IPS-15b (cell line): Measurements from ENCODE around the gene SMS.
"Not testable (repeated sequence)": the region's sequence is repeated elsewhere in the genome, so short reads cannot be mapped to it uniquely, and the experiment has no call there.

ENCODE experiments used
- H3K27me3 ChIP-seq: one replicate; pipeline ENCODE4 v1.6.1; 2013; ENCODE audit warnings: low read length; ENCODE audit not compliant: control insufficient read depth, insufficient read depth
- H3K36me3 ChIP-seq: one replicate; pipeline ENCODE4 v1.6.1; 2013; ENCODE audit warnings: low read length; ENCODE audit not compliant: control insufficient read depth, insufficient read depth
- H3K4me1 ChIP-seq: one replicate; pipeline ENCODE4 v1.6.1; 2013; ENCODE audit warnings: mild to moderate bottlenecking, low read length; ENCODE audit not compliant: control insufficient read depth, insufficient read depth
- H3K4me3 ChIP-seq: one replicate; pipeline ENCODE4 v1.5.1; 2013; ENCODE audit warnings: low read depth, low read length
- H3K9ac ChIP-seq: one replicate; pipeline ENCODE4 v1.6.1; 2013; ENCODE audit warnings: low read depth, mild to moderate bottlenecking, low read length
- H3K9me3 ChIP-seq: one replicate; pipeline ENCODE4 v1.6.1; 2013; ENCODE audit warnings: mild to moderate bottlenecking, low read length; ENCODE audit not compliant: control insufficient read depth, insufficient read depth

The SMS gene

GRCh38 chrX:21953195-21953830 is 12.8 kb downstream of the SMS start:
- not testable (repeated sequence) for H3K4me3 ChIP-seq, H3K27me3 ChIP-seq, H3K9me3 ChIP-seq, H3K36me3 ChIP-seq, H3K9ac ChIP-seq
- H3K4me1 ChIP-seq, result peaks cover 42% of the 10 kb centered on the region

- no peak overlapping the region for H3K4me3 ChIP-seq
- no peaks in the 10 kb centered on the region for H3K36me3 ChIP-seq
- H3K9ac ChIP-seq, result no peak overlapping the region
- peaks cover 46% of the 10 kb centered on the region for H3K4me1 ChIP-seq
- H3K27me3 ChIP-seq, result no peaks in the 10 kb centered on the region
- H3K9me3 ChIP-seq, result no peaks in the 10 kb centered on the region
These were observed 15.1 kb downstream of the SMS start for GRCh38 chrX:21955403-21956189.

- Histone ChIP-seq H3K27me3 (no peaks in the 10 kb centered on the region), H3K4me1 (peaks cover 55% of the 10 kb centered on the region), H3K9ac (no peak overlapping the region), H3K9me3 (no peaks in the 10 kb centered on the region), H3K4me3 (no peak overlapping the region), H3K36me3 (no peaks in the 10 kb centered on the region)
These were observed 16.3 kb downstream of the SMS start for GRCh38 chrX:21956783-21957182.

- Histone ChIP-seq H3K9ac (no peak overlapping the region), H3K4me3 (no peak overlapping the region), H3K27me3 (no peaks in the 10 kb centered on the region), H3K9me3 (no peaks in the 10 kb centered on the region), H3K36me3 (no peaks in the 10 kb centered on the region), H3K4me1 (peaks cover 45% of the 10 kb centered on the region)
These were observed 17.7 kb downstream of the SMS start for GRCh38 chrX:21958187-21958586.

GRCh38 chrX:21958916-21959315 is 18.4 kb downstream of the SMS start:
- Histone ChIP-seq H3K27me3 (no peaks in the 10 kb centered on the region), H3K9me3 (no peaks in the 10 kb centered on the region), H3K4me3 (no peak overlapping the region), H3K4me1 (peaks cover 40% of the 10 kb centered on the region), H3K9ac (no peak overlapping the region), H3K36me3 (no peaks in the 10 kb centered on the region)

GRCh38 chrX:21959362-21960051 is 19.0 kb downstream of the SMS start:
- Histone ChIP-seq H3K4me3 (no peak overlapping the region), H3K36me3 (no peaks in the 10 kb centered on the region), H3K27me3 (no peaks in the 10 kb centered on the region), H3K9me3 (no peaks in the 10 kb centered on the region), H3K9ac (no peak overlapping the region), H3K4me1 (peaks cover 34% of the 10 kb centered on the region)

GRCh38 chrX:21960569-21961541 is 20.3 kb downstream of the SMS start:
- H3K36me3 ChIP-seq, result no peaks in the 10 kb centered on the region
- H3K9ac ChIP-seq, result no peak overlapping the region
- H3K4me1 ChIP-seq, result peaks cover 28% of the 10 kb centered on the region
- no peaks in the 10 kb centered on the region for H3K9me3 ChIP-seq
- no peak overlapping the region for H3K4me3 ChIP-seq
- H3K27me3 ChIP-seq, result no peaks in the 10 kb centered on the region

GRCh38 chrX:21962361-21962760 is 21.9 kb downstream of the SMS start:
- Histone ChIP-seq H3K4me3 (no peak overlapping the region), H3K9me3 (no peaks in the 10 kb centered on the region), H3K27me3 (no peaks in the 10 kb centered on the region), H3K36me3 (peaks cover 6% of the 10 kb centered on the region), H3K9ac (no peak overlapping the region), H3K4me1 (peaks cover 28% of the 10 kb centered on the region)

- Histone ChIP-seq H3K9me3 (no peaks in the 10 kb centered on the region), H3K9ac (no peak overlapping the region), H3K36me3 (peaks cover 11% of the 10 kb centered on the region), H3K27me3 (no peaks in the 10 kb centered on the region), H3K4me1 (peaks cover 26% of the 10 kb centered on the region), H3K4me3 (no peak overlapping the region)
These were observed 22.8 kb downstream of the SMS start for GRCh38 chrX:21963269-21963668.

GRCh38 chrX:21963731-21964405 is 23.4 kb downstream of the SMS start:
- H3K9me3 ChIP-seq, result no peaks in the 10 kb centered on the region
- H3K36me3 ChIP-seq, result peaks cover 13% of the 10 kb centered on the region
- H3K27me3 ChIP-seq, result no peaks in the 10 kb centered on the region
- peaks cover 25% of the 10 kb centered on the region for H3K4me1 ChIP-seq
- no peak overlapping the region for H3K4me3 ChIP-seq
- H3K9ac ChIP-seq, result no peak overlapping the region

GRCh38 chrX:21966866-21967265 is 26.4 kb downstream of the SMS start:
- Histone ChIP-seq H3K4me1 (peaks cover 1% of the 10 kb centered on the region), H3K9me3 (no peaks in the 10 kb centered on the region), H3K9ac (no peak overlapping the region), H3K4me3 (no peak overlapping the region), H3K36me3 (peaks cover 13% of the 10 kb centered on the region), H3K27me3 (no peaks in the 10 kb centered on the region)
